HepG2 (cell line): ENCODE results near the gene CAMKMT.

ENCODE experiments used
- RERE ChIP-seq: IDR thresholded peaks from 2 replicates; pipeline ENCODE4 v1.6.1; 2016; ENCODE audit warnings: low read depth, missing genetic modification reagents, missing compliant biosample characterization
- SMAD1 ChIP-seq: sonication (generic); formaldehyde crosslinking; IDR thresholded peaks from 2 replicates; pipeline ENCODE4 v1.4.0; 2020; ENCODE audit warnings: missing genetic modification reagents, low read depth, mild to moderate bottlenecking, borderline replicate concordance
- ZMAT3 ChIP-seq: sonication (generic); formaldehyde crosslinking; conservative IDR thresholded peaks from 2 replicates; pipeline ENCODE4 v1.7.0; 2021; ENCODE audit warnings: missing genetic modification reagents
- ZNF777 ChIP-seq: sonication (generic); formaldehyde crosslinking; IDR thresholded peaks from 2 replicates; pipeline ENCODE4 v1.4.0; 2020; ENCODE audit warnings: missing genetic modification reagents

- TF ChIP-seq ZNF777 (CRISPR knock-in tag) (no peak), RERE (no peak), ZMAT3 (CRISPR knock-in tag) (no peak), SMAD1 (CRISPR knock-in tag) (no peak)
Measured at GRCh38 chr2:44745922-44746766, 384.4 kb downstream of the CAMKMT start.
